SJCRH30 (cell line): ENCODE results near the gene XPNPEP2. TPM values are rescaled to one million over a fixed set of nuclear protein-coding genes. Genes with fewer than 3 reads are reported as not detected.

Experiments used
- DNase-seq, 2 experiments: peaks; one replicate each; pipeline ENCODE4 v3.0.0-alpha.2; 2015 to 2020
- H3K27ac ChIP-seq: fragments of 250-450 bp; sonication (Bioruptor Pico); 2 replicates; pipeline ENCODE4 v1.5.1; 2020; ENCODE audit warnings: mild to moderate bottlenecking, moderate library complexity
- H3K27me3 ChIP-seq: fragments of 250-450 bp; sonication (Bioruptor Pico); 2 replicates; pipeline ENCODE4 v1.5.1; 2020; ENCODE audit warnings: mild to moderate bottlenecking, moderate library complexity
- H3K36me3 ChIP-seq: fragments of 250-450 bp; sonication (Bioruptor Pico); 2 replicates; pipeline ENCODE4 v1.5.1; 2020; ENCODE audit warnings: mild to moderate bottlenecking, moderate library complexity
- H3K4me1 ChIP-seq: fragments of 250-450 bp; sonication (Bioruptor Pico); 2 replicates; pipeline ENCODE4 v1.5.1; 2020; ENCODE audit warnings: mild to moderate bottlenecking, moderate library complexity
- H3K4me3 ChIP-seq: fragments of 250-450 bp; sonication (Bioruptor Pico); 2 replicates; pipeline ENCODE4 v1.5.1; 2020; ENCODE audit warnings: mild to moderate bottlenecking, moderate library complexity
- H3K9me3 ChIP-seq: fragments of 250-450 bp; sonication (Bioruptor Pico); replicated peaks from 2 replicates; pipeline ENCODE4 v1.5.1; 2020; ENCODE audit warnings: mild to moderate bottlenecking, moderate library complexity
- total RNA-seq: library from RNA; depleted of rRNA; stranded (reverse); fragments of >200 nt; shearing (Covaris generic); gene quantifications from 2 replicates; pipeline ENCODE4 v1.2.3, GENCODE V29; 2014; rRNA removed

XPNPEP2 gene, protein sequence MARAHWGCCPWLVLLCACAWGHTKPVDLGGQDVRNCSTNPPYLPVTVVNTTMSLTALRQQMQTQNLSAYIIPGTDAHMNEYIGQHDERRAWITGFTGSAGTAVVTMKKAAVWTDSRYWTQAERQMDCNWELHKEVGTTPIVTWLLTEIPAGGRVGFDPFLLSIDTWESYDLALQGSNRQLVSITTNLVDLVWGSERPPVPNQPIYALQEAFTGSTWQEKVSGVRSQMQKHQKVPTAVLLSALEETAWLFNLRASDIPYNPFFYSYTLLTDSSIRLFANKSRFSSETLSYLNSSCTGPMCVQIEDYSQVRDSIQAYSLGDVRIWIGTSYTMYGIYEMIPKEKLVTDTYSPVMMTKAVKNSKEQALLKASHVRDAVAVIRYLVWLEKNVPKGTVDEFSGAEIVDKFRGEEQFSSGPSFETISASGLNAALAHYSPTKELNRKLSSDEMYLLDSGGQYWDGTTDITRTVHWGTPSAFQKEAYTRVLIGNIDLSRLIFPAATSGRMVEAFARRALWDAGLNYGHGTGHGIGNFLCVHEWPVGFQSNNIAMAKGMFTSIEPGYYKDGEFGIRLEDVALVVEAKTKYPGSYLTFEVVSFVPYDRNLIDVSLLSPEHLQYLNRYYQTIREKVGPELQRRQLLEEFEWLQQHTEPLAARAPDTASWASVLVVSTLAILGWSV
- 0.14 and 0.25 TPM in 2 replicates for total RNA-seq

GRCh38 chrX:129738466-129739308, at the start of gene XPNPEP2:
TSS of gene XPNPEP2 (plus strand) at chrX:129738979. CDS start at chrX:129739214, 235 bp downstream.
- H3K4me1 ChIP-seq: peaks cover 5% of the 10 kb centered on the region
- no peaks in the 10 kb centered on the region for H3K27me3 ChIP-seq
- peak within 1 kb of the TSS; percentile 18; the same call in 1 of the 2 replicates for H3K27ac ChIP-seq
- no peaks in the 10 kb centered on the region for H3K36me3 ChIP-seq
- peak within 1 kb of the TSS; percentile 46 for H3K4me3 ChIP-seq
- DNase-seq: peak; percentile 59 to 67
- no peaks in the 10 kb centered on the region for H3K9me3 ChIP-seq

DNA sequence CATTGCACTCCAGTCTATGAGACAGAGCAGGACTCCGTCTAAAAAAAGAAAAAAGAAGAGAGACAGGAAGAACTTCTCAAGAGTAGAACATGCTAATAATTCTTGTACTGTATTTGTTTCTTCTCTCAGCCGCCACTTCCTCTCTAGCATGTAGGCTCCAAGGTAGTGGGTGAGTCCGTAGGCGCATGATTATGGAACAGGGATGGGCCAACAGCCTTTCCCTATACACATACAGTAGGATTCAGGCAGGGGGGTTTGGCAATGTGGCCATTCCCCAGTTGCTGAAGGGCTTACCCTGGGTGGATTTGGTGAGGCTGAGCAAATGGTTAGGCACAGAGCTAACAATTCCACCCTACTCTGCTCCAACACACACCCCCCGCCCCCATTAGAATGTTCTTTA, 49.0 kb upstream of the XPNPEP2 start:
- Histone ChIP-seq H3K4me3 (no peak overlapping the region), H3K27me3 (no peaks in the 10 kb centered on the region), H3K36me3 (no peaks in the 10 kb centered on the region), H3K9me3 (no peaks in the 10 kb centered on the region), H3K4me1 (no peaks in the 10 kb centered on the region), H3K27ac (no peak overlapping the region)
- no peak for DNase-seq

DNA sequence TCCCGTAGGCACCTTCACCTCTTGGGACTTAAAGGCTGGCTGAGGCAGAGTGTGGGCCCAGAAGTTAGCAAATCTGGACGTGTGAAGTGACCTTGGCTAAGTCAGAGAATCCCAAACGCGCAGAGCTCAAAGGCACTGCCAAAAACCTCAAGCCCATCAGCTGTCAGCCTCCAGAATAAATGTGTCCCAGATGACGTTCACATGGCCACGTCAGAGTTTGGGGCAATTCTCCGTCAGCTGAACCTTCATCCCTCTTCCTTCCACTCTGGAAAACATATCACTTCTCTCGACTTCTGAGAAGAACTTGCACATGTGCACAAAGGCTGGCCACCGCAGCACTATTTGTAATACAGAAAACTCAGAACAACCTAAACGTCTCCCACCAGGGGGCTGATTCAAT, 48.3 kb upstream of the XPNPEP2 start:
- Histone ChIP-seq H3K36me3 (no peaks in the 10 kb centered on the region), H3K4me1 (no peaks in the 10 kb centered on the region), H3K4me3 (no peak overlapping the region), H3K27ac (no peak overlapping the region), H3K27me3 (no peaks in the 10 kb centered on the region), H3K9me3 (no peaks in the 10 kb centered on the region)
- DNase-seq: no peak

DNA sequence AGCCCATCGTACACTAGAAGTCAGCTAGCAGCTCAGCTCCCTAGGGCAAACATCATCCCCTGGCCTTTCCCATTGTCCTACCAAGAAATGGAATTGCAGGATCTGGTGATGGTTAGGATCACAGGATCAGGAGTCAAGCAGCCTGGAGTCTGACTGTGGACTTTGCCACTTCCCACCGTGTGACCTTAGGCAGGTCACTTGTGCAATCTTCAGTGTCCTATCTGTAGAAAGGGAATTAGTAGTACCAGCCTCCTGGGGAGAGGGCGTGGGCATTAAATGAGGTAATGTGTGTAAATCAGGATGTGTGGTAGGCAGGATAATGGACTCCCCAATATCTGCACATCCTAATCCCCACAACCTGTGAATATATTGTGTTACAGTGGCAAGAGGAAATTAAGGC, 45.4 kb upstream of the XPNPEP2 start:
- H3K4me1 ChIP-seq: no peaks in the 10 kb centered on the region
- no peaks in the 10 kb centered on the region for H3K27me3 ChIP-seq
- H3K9me3 ChIP-seq: no peaks in the 10 kb centered on the region
- H3K36me3 ChIP-seq: no peaks in the 10 kb centered on the region
- no peak overlapping the region for H3K4me3 ChIP-seq
- no peak overlapping the region for H3K27ac ChIP-seq
- DNase-seq: no peak

- no peak overlapping the region for H3K27ac ChIP-seq
- H3K9me3 ChIP-seq: no peaks in the 10 kb centered on the region
- H3K4me1 ChIP-seq: no peaks in the 10 kb centered on the region
- no peaks in the 10 kb centered on the region for H3K36me3 ChIP-seq
- H3K27me3 ChIP-seq: no peaks in the 10 kb centered on the region
- DNase-seq: no peak
- no peak overlapping the region for H3K4me3 ChIP-seq
These were observed 44.0 kb upstream of the XPNPEP2 start for GRCh38 chrX:129694805-129695204.

GRCh38 chrX:129695535-129695934, 43.2 kb upstream of the XPNPEP2 start:
- no peak for DNase-seq

DNA sequence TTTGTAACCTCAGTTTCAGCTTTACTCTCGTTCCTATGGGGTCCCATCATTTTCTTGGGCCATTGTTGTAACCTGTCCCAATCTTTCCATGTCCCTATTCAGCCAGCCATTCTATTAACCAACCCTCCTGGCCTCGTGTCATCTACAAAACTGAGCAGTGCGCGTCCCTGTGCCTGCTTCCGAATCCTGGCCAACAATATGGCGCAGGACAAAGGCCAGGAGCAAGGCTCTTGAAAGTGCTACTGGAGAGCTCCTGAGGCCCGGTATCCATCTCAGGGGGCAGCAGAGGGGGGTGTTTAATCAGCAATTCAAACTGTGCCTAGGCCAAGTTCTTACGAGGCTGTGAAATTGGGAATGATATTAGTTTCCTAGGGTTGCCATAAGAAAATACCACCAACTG, 42.8 kb upstream of the XPNPEP2 start:
- no peak overlapping the region for H3K27ac ChIP-seq
- no peak overlapping the region for H3K4me3 ChIP-seq
- H3K36me3 ChIP-seq: no peaks in the 10 kb centered on the region
- H3K27me3 ChIP-seq: no peaks in the 10 kb centered on the region
- no peaks in the 10 kb centered on the region for H3K4me1 ChIP-seq
- H3K9me3 ChIP-seq: no peaks in the 10 kb centered on the region
- no peak for DNase-seq

More at GRCh38 chrX:129695535-129695934, 43.2 kb upstream of the XPNPEP2 start:
- Histone ChIP-seq H3K9me3 (no peaks in the 10 kb centered on the region), H3K36me3 (no peaks in the 10 kb centered on the region), H3K4me3 (no peak overlapping the region), H3K4me1 (no peaks in the 10 kb centered on the region), H3K27me3 (no peaks in the 10 kb centered on the region), H3K27ac (no peak overlapping the region)

GRCh38 chrX:129696463-129697155, 42.2 kb upstream of the XPNPEP2 start:
- no peak overlapping the region for H3K27ac ChIP-seq
- no peaks in the 10 kb centered on the region for H3K27me3 ChIP-seq
- H3K4me1 ChIP-seq: no peaks in the 10 kb centered on the region
- no peak overlapping the region for H3K4me3 ChIP-seq
- no peaks in the 10 kb centered on the region for H3K9me3 ChIP-seq
- DNase-seq: no peak
- no peaks in the 10 kb centered on the region for H3K36me3 ChIP-seq

DNA sequence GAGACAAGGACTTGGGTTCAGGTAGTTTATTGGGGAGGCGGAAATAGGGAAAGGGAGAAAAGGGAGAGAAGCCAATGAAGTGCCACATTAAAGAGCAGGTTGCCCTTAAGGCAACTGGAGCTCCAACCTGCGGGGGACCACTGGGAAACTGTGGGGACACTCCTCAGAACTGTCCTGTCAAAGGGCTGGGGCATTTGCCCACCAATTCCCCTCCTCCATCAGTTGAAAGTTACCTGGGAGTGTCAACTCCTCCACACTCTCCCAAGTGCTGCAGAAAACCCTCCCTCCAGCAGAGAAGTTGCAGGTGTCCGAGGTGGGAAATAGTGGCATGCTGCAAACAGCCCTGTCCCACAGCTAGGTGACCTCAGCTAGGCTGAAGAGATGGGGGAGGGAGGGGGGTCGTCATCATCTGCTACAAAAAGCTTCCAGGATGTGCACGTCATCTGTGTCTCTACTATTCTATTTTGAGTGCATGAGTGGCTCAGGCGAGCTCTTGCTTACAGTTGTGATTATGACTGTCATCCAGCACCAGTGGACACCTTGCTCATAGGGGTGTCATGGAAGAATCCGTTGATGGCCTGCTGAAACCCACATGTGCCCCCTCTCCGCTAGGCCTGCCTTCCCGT, 41.5 kb upstream of the XPNPEP2 start:
- no peaks in the 10 kb centered on the region for H3K9me3 ChIP-seq
- H3K4me3 ChIP-seq: no peak overlapping the region
- no peak for DNase-seq
- no peak overlapping the region for H3K27ac ChIP-seq
- no peaks in the 10 kb centered on the region for H3K36me3 ChIP-seq
- no peaks in the 10 kb centered on the region for H3K4me1 ChIP-seq
- H3K27me3 ChIP-seq: no peaks in the 10 kb centered on the region

DNA sequence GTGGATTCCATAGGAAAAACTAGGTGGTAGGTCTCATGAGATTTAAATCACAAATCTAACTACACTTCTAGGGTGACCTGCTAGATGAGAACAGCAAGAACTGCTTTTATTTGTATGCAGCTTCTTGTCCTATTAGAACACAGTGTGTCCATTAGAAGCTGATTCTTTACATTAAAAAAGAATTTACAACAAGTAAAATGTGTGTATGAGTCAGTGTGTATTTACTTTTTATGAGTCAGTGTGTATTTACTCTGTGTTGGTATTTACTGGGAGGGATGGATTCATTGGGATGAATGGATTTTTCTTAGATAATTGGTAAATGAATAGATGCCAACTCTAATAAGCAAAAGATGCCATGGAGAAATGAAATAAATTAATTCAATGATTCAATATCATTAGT, 40.6 kb upstream of the XPNPEP2 start:
- Histone ChIP-seq H3K27ac (no peak overlapping the region), H3K4me3 (no peak overlapping the region), H3K4me1 (no peaks in the 10 kb centered on the region), H3K9me3 (no peaks in the 10 kb centered on the region), H3K27me3 (no peaks in the 10 kb centered on the region), H3K36me3 (no peaks in the 10 kb centered on the region)
- DNase-seq: no peak

GRCh38 chrX:129700536-129700935, 38.2 kb upstream of the XPNPEP2 start:
- no peaks in the 10 kb centered on the region for H3K4me1 ChIP-seq
- DNase-seq: no peak
- H3K4me3 ChIP-seq: no peak overlapping the region

DNA sequence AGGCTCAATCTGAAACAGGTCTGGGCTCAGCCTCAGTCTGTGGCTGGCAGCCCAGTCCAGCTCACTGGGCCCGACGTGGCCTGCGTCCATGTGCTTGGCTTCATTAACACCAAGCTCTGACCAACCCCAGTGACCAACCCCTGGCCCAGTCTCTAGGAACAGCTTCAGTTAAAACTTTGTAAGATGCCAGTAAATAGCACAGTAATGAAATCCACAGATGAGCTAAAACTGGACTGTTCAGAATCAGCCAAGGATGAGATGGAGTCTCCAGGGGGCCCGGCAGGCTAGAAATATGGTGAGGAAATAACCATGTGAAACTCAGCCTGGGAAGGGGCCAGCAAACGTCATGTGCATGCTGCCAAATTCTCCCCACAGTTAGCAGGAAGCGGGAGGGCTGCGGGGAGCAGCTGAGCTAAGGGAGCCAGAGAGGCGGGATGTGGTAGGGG, 37.1 kb upstream of the XPNPEP2 start:
- no peak overlapping the region for H3K27ac ChIP-seq
- H3K4me3 ChIP-seq: no peak overlapping the region
- no peaks in the 10 kb centered on the region for H3K27me3 ChIP-seq
- H3K36me3 ChIP-seq: no peaks in the 10 kb centered on the region
- no peak for DNase-seq
- no peaks in the 10 kb centered on the region for H3K9me3 ChIP-seq
- H3K4me1 ChIP-seq: peaks cover 4% of the 10 kb centered on the region; the same call in 1 of the 2 replicates

More at GRCh38 chrX:129700536-129700935, 38.2 kb upstream of the XPNPEP2 start:
- H3K27me3 ChIP-seq: no peaks in the 10 kb centered on the region
- no peak overlapping the region for H3K27ac ChIP-seq
- H3K9me3 ChIP-seq: no peaks in the 10 kb centered on the region
- no peaks in the 10 kb centered on the region for H3K36me3 ChIP-seq

GRCh38 chrX:129704491-129704890, 34.3 kb upstream of the XPNPEP2 start:
- no peak overlapping the region for H3K4me3 ChIP-seq
- no peaks in the 10 kb centered on the region for H3K27me3 ChIP-seq
- H3K36me3 ChIP-seq: no peaks in the 10 kb centered on the region
- H3K9me3 ChIP-seq: no peaks in the 10 kb centered on the region
- H3K4me1 ChIP-seq: peaks cover 4% of the 10 kb centered on the region; the same call in 1 of the 2 replicates
- H3K27ac ChIP-seq: no peak overlapping the region
- DNase-seq: no peak
